ACC112 (cell line): ENCODE data around the gene DYNLT2.

Source experiments
- H2AFZ ChIP-seq: fragments of 200-600 bp; sonication (generic); one replicate; pipeline ENCODE4 v1.6.0; 2017; ENCODE audit warnings: antibody characterized with exemption, low read length; ENCODE audit not compliant: unreplicated experiment
- H3K27ac ChIP-seq: fragments of 200-600 bp; sonication (generic); 2 replicates; pipeline ENCODE4 v1.5.1; 2014; ENCODE audit warnings: low read depth, mild to moderate bottlenecking, antibody characterized with exemption, low read length, moderate library complexity
- H3K27me3 ChIP-seq: fragments of 200-600 bp; sonication (generic); 2 replicates; pipeline ENCODE4 v1.6.1; 2014; ENCODE audit warnings: mild to moderate bottlenecking, antibody characterized with exemption, low read length, moderate library complexity, mixed read lengths; ENCODE audit not compliant: insufficient read depth
- H3K36me3 ChIP-seq: fragments of 200-600 bp; sonication (generic); 2 replicates; pipeline ENCODE4 v1.6.1; 2016; ENCODE audit warnings: mild to moderate bottlenecking, antibody characterized with exemption, low read length, moderate library complexity, mixed read lengths; ENCODE audit not compliant: insufficient read depth
- H3K4me1 ChIP-seq: fragments of 200-600 bp; sonication (generic); one replicate; pipeline ENCODE4 v1.6.1; 2016; ENCODE audit warnings: low read length, mixed read lengths; ENCODE audit not compliant: insufficient read depth, unreplicated experiment, control insufficient read depth
- H3K4me3 ChIP-seq: fragments of 200-600 bp; sonication (generic); 2 replicates; pipeline ENCODE4 v1.5.1; 2014; ENCODE audit warnings: mild to moderate bottlenecking, low read depth, low read length
- H3K79me2 ChIP-seq: fragments of 200-600 bp; sonication (generic); one replicate; pipeline ENCODE4 v1.6.0; 2016; ENCODE audit warnings: low read length; ENCODE audit not compliant: control insufficient read depth, unreplicated experiment, insufficient read depth

DYNLT2 gene

DNA sequence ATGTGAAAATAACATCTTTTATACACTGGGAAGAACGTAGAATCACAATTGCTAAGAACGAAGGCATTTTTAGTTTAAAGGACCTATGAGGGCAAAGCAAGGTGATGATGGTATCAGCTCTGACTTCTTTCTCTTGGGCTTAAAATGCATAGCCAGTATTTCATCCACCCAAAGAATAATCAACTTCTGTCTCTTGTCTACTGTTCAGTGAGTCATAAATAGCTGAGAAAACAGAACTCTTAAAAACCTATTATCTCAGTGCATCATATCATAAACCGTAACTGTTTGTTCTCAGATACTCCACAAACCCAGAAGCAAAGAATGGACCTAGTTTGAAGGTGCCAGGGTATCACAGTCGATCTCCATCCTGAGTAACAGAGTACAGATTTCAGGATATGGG is 32.3 kb downstream of the DYNLT2 start:
- H3K27me3 ChIP-seq = no peaks in the 10 kb centered on the region
- H3K4me1 ChIP-seq = peaks cover 11% of the 10 kb centered on the region
- H3K4me3 ChIP-seq = no peak overlapping the region
- H2AFZ ChIP-seq = no peak overlapping the region
- no peak overlapping the region for H3K27ac ChIP-seq
- no peaks in the 10 kb centered on the region for H3K36me3 ChIP-seq
- peaks cover 24% of the 10 kb centered on the region for H3K79me2 ChIP-seq

DNA sequence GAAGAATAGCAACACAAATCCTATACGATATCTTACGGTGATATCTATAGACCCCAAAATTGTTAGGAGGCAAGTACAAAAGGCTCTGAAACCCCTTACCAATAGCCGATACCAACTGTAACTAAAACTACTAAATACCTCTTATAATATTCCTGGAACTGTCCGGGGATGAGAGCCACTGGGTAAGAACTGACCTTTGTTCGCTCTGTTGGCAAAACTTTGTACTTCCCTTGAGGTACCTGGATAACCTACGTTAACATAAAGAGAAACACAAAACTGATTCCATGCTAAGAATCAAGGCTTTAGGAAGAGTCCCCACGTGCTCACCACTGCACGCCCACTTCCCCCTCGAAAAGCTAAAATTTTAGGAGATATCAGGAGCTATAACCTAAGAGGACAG is 36.8 kb downstream of the DYNLT2 start:
- Histone ChIP-seq H3K4me1 (no peaks in the 10 kb centered on the region), H3K27me3 (no peaks in the 10 kb centered on the region), H3K36me3 (peaks cover 9% of the 10 kb centered on the region; the same call in 1 of the 2 replicates), H3K79me2 (peaks cover 6% of the 10 kb centered on the region), H2AFZ (no peak overlapping the region), H3K27ac (no peak overlapping the region), H3K4me3 (no peak overlapping the region)

DNA sequence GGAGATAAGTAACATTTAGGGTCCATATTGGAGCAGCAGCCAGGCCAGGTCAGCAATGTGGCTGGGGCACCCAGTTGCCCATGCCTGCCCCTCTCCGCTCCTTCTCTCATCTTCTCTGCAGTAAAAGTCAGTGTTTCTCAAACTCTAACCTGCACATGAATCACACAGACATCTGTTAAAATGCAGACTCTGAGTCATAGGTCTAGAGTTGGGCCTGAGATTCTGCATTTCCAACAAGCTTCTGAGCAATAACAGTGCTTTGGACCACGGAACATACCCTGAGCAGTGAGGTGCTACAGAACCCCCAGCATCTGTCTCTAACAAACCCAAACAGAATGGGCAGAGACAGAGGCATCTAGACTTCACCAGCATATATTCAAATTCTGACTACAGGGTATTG is 37.2 kb downstream of the DYNLT2 start:
- no peak overlapping the region for H3K27ac ChIP-seq
- H3K4me3 ChIP-seq = no peak overlapping the region
- peaks cover 9% of the 10 kb centered on the region; the same call in 1 of the 2 replicates for H3K36me3 ChIP-seq
- H3K4me1 ChIP-seq = no peaks in the 10 kb centered on the region
- no peaks in the 10 kb centered on the region for H3K27me3 ChIP-seq
- H3K79me2 ChIP-seq = peaks cover 3% of the 10 kb centered on the region
- no peak overlapping the region for H2AFZ ChIP-seq

DNA sequence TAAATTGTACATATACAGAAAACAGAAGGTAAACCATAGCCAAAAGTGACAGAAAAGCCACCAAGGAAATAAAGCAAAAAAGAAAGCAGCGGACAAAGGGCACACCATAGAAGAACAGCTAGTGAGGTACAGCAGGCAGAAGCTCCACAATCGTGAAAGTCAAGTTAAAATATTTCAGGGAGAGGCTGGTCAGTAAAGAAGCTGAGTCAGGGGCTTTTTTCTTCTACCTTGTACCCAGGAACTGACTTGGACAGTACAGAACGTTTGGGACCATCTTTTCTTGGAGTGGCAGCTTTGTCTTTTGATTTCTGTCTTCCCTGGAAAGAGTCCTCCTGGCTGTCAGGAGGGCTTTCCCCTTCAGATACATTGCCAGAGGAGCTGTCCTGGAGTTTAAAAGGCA is 41.4 kb downstream of the DYNLT2 start:
- H3K36me3 ChIP-seq = peaks cover 11% of the 10 kb centered on the region
- H3K27me3 ChIP-seq = no peaks in the 10 kb centered on the region
- peaks cover under 1% of the 10 kb centered on the region for H3K4me1 ChIP-seq
- no peak overlapping the region for H3K4me3 ChIP-seq
- no peak overlapping the region for H2AFZ ChIP-seq
- no peak overlapping the region for H3K27ac ChIP-seq
- H3K79me2 ChIP-seq = no peaks in the 10 kb centered on the region

DNA sequence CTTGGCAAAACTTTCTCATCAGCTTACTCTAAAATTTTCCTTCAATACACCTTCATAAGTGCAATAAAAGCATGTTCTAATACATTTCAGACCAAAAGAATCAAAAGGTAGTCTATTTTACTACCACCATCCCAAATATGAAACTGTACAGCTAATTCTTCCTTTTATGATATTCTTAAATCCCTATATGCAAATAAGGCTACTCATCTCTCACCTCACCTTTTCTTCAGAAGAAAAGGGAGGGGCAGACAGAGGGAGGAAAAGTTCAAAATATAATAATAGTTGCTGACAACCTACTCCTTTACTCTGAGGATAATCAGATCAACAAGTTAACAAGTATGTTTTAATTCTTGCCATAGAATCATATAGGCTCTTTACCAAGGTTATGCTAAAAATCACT is 42.1 kb downstream of the DYNLT2 start:
- Histone ChIP-seq H3K79me2 (peaks cover 2% of the 10 kb centered on the region), H3K4me3 (no peak overlapping the region), H3K36me3 (peaks cover 14% of the 10 kb centered on the region), H3K27me3 (no peaks in the 10 kb centered on the region), H3K4me1 (peaks cover 4% of the 10 kb centered on the region), H3K27ac (no peak overlapping the region), H2AFZ (no peak overlapping the region)

DNA sequence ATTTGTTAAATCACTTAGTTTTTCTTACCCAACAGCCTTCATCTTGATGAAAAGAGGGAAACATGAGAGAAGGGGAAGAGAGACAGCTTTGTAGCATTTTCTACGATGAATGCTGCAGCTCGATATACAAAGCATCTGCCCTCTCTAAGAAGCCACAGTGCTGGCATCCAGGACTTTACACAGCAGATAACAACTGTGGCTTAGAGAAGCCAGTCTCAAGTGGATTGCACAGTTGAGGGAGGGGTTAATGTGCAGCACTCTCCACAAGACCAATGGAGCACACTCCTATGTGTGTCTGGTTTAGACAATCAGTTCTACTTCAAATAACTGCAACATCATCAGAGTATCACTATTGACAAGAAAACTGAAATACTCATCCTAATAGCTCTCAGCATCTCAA is 43.6 kb downstream of the DYNLT2 start:
- Histone ChIP-seq H3K27ac (no peak overlapping the region), H2AFZ (no peak overlapping the region), H3K4me3 (no peak overlapping the region), H3K4me1 (peaks cover 15% of the 10 kb centered on the region), H3K79me2 (peaks cover 17% of the 10 kb centered on the region), H3K27me3 (no peaks in the 10 kb centered on the region), H3K36me3 (peaks cover 14% of the 10 kb centered on the region)

DNA sequence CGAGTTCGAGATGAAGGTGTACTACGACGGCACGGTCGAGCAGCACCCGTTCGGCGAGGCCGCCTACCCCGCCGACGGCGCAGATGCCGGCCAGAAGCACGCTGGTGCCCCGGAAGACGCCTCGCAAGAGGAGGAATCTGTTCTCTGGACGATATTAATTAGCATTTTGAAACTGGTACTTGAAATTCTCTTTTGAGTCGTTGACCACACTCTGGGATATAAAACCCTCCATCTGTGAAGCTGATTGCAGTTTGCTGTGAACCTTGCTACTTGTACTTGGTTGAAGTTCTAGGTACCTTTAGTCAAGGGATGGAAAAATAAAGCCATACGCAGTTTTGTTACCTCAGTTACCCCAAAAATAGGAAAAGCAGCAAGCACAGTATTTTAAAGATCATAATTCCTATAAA is 48.5 kb downstream of the DYNLT2 start:
- Histone ChIP-seq H3K4me3 (peak overlapping the region; percentile 96), H3K36me3 (peaks cover 5% of the 10 kb centered on the region), H2AFZ (peak overlapping the region; percentile 63), H3K79me2 (peaks cover 40% of the 10 kb centered on the region), H3K4me1 (peaks cover 29% of the 10 kb centered on the region), H3K27me3 (no peaks in the 10 kb centered on the region), H3K27ac (peak overlapping the region; percentile 69; the same call in 1 of the 2 replicates)

DNA sequence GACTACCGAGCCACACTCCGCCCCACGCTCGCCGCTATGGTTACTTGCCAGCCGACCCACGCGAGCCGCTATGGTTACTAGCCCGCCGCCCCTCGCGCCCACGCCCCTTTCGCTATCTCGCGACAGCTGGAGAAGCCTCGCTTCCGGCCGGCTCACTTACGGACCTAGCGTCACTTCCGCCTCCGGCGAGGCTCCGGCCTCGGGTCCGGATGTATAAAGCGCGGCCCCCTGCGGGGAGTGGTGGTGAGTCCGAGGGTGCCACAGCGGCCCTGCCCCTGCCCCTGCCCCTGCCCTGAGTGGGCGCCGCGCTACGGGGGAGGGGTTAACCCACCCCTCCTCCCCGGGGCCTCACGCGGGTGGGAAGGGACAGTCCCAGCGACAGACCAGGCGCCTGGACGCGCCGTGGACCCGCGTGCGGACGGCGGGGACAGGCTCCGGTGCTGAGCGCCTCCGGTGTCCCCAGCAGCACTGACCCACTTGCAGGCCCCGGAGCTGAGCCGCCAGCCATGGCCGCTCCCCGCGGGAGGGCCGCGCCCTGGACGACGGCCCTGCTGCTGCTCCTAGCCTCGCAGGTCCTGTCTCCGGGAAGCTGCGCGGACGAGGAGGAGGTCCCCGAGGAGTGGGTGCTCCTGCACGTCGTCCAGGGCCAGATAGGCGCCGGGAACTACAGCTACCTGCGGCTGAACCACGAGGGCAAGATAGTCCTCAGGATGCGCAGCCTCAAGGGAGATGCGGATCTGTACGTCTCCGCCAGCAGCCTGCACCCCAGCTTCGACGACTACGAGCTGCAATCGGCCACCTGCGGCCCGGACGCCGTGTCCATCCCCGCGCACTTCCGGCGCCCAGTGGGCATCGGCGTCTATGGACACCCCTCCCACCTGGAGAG is 49.2 kb downstream of the DYNLT2 start, which contains the start of the genes C6orf120 and WDR27:
Gene C6orf120 (plus strand): TSS at position 173 of the 886 bp plus-strand sequence. CDS start 334 bp downstream, at position 507.
Gene WDR27 (minus strand): TSS at position 76 of the 886 bp plus-strand sequence. CDS start 13,024 bp downstream, outside the sequence.
- Histone ChIP-seq H3K4me3 (peak within 1 kb of the TSS; percentile 96), H3K79me2 (peaks cover 42% of the 10 kb centered on the region), H3K27me3 (no peaks in the 10 kb centered on the region), H2AFZ (peak within 1 kb of the TSS; percentile 93), H3K36me3 (peaks cover 5% of the 10 kb centered on the region), H3K4me1 (peaks cover 33% of the 10 kb centered on the region), H3K27ac (peak within 1 kb of the TSS; percentile 69)

DNA sequence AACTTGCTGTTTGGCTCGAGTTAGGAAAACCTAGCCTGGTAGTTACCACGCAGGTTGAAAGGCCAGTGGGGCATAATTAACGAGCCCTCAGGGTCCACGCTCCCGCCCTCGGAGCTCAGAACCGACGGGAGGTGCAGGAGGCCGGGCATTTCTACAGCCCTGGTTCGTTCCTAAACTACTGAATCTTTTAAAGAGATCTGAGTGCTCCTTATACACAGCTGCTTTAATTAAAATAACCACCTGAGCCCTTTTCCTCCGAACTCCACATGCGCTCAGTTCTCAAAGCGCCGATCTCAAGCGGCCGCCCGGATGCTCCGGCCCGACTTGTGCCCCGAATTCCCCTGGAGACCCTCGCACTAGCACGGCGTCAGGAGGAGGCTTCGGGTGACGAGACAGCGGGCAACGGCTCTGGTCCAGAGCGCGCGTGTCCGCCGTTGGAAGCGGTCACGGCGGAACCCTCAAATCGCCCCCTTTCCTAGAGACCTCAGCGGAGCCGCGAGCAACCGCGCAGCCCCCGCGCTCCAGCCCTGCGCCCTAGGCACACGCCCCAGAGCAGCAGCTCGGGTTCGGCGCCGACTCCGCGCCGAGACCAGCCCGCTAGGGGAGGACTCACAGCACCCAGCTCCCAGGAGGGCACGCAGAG is 49.9 kb downstream of the DYNLT2 start:
- Histone ChIP-seq H3K27ac (peak overlapping the region; percentile 59), H3K79me2 (peaks cover 44% of the 10 kb centered on the region), H3K4me3 (peak overlapping the region; percentile 96), H3K27me3 (no peaks in the 10 kb centered on the region), H3K4me1 (peaks cover 33% of the 10 kb centered on the region), H2AFZ (peak overlapping the region; percentile 93), H3K36me3 (peaks cover 5% of the 10 kb centered on the region)

DNA sequence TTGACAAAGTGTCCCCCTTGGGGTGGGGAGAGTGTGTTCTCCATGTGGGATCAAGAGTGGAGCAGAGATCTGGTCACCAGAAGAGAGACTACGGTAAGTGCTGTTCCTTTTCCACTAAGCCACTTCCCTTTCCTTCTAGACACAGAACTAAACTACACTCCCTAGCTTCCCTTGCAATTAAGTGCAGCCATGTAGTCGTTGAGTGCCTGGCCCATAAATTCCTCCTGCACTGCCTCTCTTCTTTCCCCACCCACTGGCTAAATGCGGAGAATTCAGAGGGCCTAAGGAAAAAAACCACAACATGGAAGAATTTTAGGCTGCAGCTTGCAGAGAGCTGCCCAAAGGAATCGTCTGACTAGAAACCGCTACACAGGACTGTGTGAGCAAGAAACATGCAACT is 51.1 kb downstream of the DYNLT2 start:
- Histone ChIP-seq H3K36me3 (peaks cover 8% of the 10 kb centered on the region), H2AFZ (no peak overlapping the region), H3K4me3 (peak overlapping the region; percentile 96), H3K27me3 (no peaks in the 10 kb centered on the region), H3K4me1 (peaks cover 33% of the 10 kb centered on the region), H3K27ac (no peak overlapping the region), H3K79me2 (peaks cover 52% of the 10 kb centered on the region)
